Activated T-helper 17 cell treated with anti-CD3 and anti-CD28 coated beads, Interleukin-2, amount 50 U/mL, for 72 hours (primary cell): ENCODE data around the gene CNOT1. TPM values are rescaled to one million over a fixed set of nuclear protein-coding genes. Genes with fewer than 3 reads are reported as not detected.
"Not testable (repeated sequence)": the region's sequence is repeated elsewhere in the genome, so short reads cannot be mapped to it uniquely, and the experiment has no call there.

Experiments used
- ATAC-seq: fragments of 150-1000 bp; cut with Tn5 transposase; replicated peaks from 2 replicates; pipeline ENCODE4 v1.10.0; 2021; ENCODE audit warnings: mild to moderate bottlenecking, moderate library complexity
- H3K27ac Mint-ChIP-seq: one replicate; pipeline ENCODE4 v1.8.0; 2022; ENCODE audit warnings: mixed read lengths
- H3K27me3 Mint-ChIP-seq: one replicate; pipeline ENCODE4 v1.8.0; 2022; ENCODE audit warnings: mixed read lengths
- H3K36me3 Mint-ChIP-seq: one replicate; pipeline ENCODE4 v1.8.0; 2022; ENCODE audit warnings: low read depth, mild to moderate bottlenecking, mixed read lengths
- H3K4me1 Mint-ChIP-seq: one replicate; pipeline ENCODE4 v1.8.0; 2022; ENCODE audit warnings: mixed read lengths
- H3K4me3 Mint-ChIP-seq: one replicate; pipeline ENCODE4 v1.8.0; 2022; ENCODE audit warnings: mild to moderate bottlenecking, mixed read lengths
- H3K9me3 Mint-ChIP-seq: one replicate; pipeline ENCODE4 v1.8.0; 2022; ENCODE audit warnings: mixed read lengths
- total RNA-seq, 2 donors: library from RNA; stranded (reverse); gene quantifications; one replicate each; pipeline ENCODE4 v1.2.3, GENCODE V29; 2022

CNOT1 gene
- total RNA-seq, 2 donors from 2014 or later = 258 to 299 TPM

GRCh38 chr16:58579587-58579986 is 50.0 kb downstream of the CNOT1 start:
- Mint-ChIP-seq H3K4me3 (no peak overlapping the region), H3K27ac (no peak overlapping the region), H3K4me1 (no peaks in the 10 kb centered on the region), H3K36me3 (peaks cover 98% of the 10 kb centered on the region), H3K9me3 (no peaks in the 10 kb centered on the region), H3K27me3 (no peaks in the 10 kb centered on the region)
- ATAC-seq = no peak

DNA sequence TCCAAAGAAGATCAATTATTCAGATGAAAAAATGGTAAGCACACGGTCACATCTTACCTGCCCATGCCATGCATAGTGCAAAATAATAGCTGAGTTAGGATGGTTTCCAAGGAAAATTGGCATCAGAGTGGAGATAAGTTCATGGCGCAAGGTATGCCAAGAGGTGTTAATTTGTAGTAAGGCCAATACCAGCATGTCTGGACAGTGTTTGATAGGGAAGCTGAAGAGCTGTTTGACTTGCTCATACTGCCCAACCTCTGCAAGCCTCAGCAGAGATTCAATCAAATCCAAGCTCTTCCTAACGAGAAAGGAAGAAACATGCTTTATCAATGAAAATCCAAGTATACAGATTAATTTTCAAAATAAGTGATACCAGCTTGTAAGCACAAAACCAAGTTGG is 51.0 kb downstream of the CNOT1 start:
- Mint-ChIP-seq H3K27ac (no peak overlapping the region), H3K27me3 (no peaks in the 10 kb centered on the region), H3K4me1 (no peaks in the 10 kb centered on the region), H3K9me3 (no peaks in the 10 kb centered on the region), H3K36me3 (peaks cover 98% of the 10 kb centered on the region), H3K4me3 (no peak overlapping the region)
- no peak for ATAC-seq

GRCh38 chr16:58577141-58577540 is 52.5 kb downstream of the CNOT1 start:
- ATAC-seq = no peak
- Mint-ChIP-seq H3K27ac (peak overlapping the region; percentile 48), H3K27me3 (no peaks in the 10 kb centered on the region), H3K4me1 (no peaks in the 10 kb centered on the region), H3K36me3 (peaks cover 98% of the 10 kb centered on the region), H3K9me3 (no peaks in the 10 kb centered on the region), H3K4me3 (no peak overlapping the region)

- ATAC-seq = no peak
- H3K9me3 Mint-ChIP-seq = no peaks in the 10 kb centered on the region
- H3K36me3 Mint-ChIP-seq = peaks cover 100% of the 10 kb centered on the region
- no peaks in the 10 kb centered on the region for H3K27me3 Mint-ChIP-seq
- no peak overlapping the region for H3K4me3 Mint-ChIP-seq
- H3K4me1 Mint-ChIP-seq = peaks cover 3% of the 10 kb centered on the region
- no peak overlapping the region for H3K27ac Mint-ChIP-seq
These were observed 54.7 kb downstream of the CNOT1 start for GRCh38 chr16:58574895-58575294.

DNA sequence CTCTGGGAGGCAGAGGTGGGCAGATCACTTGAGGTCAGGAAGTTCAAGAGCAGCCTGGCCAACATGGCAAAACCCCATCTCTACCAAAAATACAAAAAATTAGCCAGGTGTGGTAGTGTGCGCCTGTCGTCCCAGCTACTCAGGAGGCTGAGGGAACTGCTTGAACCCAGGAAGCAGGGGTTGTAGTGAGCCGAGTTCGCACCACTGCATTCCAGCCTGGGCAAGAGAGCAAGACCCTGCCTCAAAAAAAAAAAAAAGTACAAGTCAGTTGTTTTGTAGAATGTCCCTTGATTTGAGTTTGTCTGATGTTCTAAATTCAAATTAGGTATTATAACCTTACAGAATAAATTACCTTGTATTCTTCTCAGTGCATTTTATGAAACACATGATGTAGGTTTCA is 63.9 kb downstream of the CNOT1 start:
- peaks cover 98% of the 10 kb centered on the region for H3K36me3 Mint-ChIP-seq
- H3K27ac Mint-ChIP-seq, H3K27me3 Mint-ChIP-seq, ATAC-seq, H3K4me3 Mint-ChIP-seq, H3K9me3 Mint-ChIP-seq, H3K4me1 Mint-ChIP-seq: not testable (repeated sequence)

GRCh38 chr16:58563775-58564174 is 65.9 kb downstream of the CNOT1 start:
- H3K4me1 Mint-ChIP-seq = no peaks in the 10 kb centered on the region
- peaks cover 98% of the 10 kb centered on the region for H3K36me3 Mint-ChIP-seq
- no peaks in the 10 kb centered on the region for H3K9me3 Mint-ChIP-seq
- ATAC-seq = no peak
- no peak overlapping the region for H3K27ac Mint-ChIP-seq
- H3K27me3 Mint-ChIP-seq = no peaks in the 10 kb centered on the region
- H3K4me3 Mint-ChIP-seq = no peak overlapping the region

DNA sequence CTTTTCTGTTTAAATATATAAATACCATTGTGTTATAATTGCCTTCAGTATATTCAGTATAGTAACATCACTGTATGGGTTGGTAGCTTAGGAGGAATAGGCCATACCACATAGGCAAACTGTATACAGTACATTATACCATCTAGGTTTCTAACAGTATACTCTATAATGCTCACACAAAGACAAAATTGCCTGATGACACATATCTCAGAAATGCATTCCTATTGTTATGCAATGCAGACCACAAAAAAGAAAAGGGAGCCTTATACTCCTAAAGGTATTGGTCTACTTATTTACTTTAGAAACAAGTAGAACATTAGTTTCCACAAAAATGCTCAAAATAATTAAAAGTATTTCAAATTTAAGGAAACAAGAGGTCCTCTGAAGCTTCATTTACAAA is 66.4 kb downstream of the CNOT1 start:
- H3K27me3 Mint-ChIP-seq = no peaks in the 10 kb centered on the region
- H3K4me3 Mint-ChIP-seq = no peak overlapping the region
- H3K27ac Mint-ChIP-seq = no peak overlapping the region
- H3K4me1 Mint-ChIP-seq = no peaks in the 10 kb centered on the region
- peaks cover 98% of the 10 kb centered on the region for H3K36me3 Mint-ChIP-seq
- ATAC-seq = no peak
- H3K9me3 Mint-ChIP-seq = no peaks in the 10 kb centered on the region

DNA sequence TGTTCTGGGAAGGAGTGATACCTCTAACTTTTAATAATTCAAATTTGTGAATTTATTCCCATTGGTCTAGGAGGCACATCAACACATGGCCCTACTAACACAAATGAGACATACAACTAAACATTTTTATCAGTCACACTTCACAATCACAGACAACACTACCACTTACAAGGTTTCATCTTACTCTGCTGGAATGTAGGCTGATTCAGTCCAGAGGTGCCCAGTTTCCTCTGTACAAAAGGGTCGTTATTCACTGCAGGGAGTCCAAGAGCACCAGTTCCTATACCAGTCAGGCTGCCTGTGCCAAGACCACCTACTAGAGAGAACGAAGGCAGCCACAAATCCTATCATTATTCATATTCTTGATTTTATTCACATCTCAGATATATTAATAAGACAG is 72.9 kb downstream of the CNOT1 start:
- H3K36me3 Mint-ChIP-seq = peaks cover 100% of the 10 kb centered on the region
- H3K27ac Mint-ChIP-seq = no peak overlapping the region
- no peaks in the 10 kb centered on the region for H3K4me1 Mint-ChIP-seq
- no peak overlapping the region for H3K4me3 Mint-ChIP-seq
- ATAC-seq = no peak
- no peaks in the 10 kb centered on the region for H3K9me3 Mint-ChIP-seq
- H3K27me3 Mint-ChIP-seq = no peaks in the 10 kb centered on the region

GRCh38 chr16:58551496-58551895 is 78.1 kb downstream of the CNOT1 start:
- no peak overlapping the region for H3K4me3 Mint-ChIP-seq
- no peak overlapping the region for H3K27ac Mint-ChIP-seq
- peaks cover 100% of the 10 kb centered on the region for H3K36me3 Mint-ChIP-seq
- H3K9me3 Mint-ChIP-seq = no peaks in the 10 kb centered on the region
- H3K4me1 Mint-ChIP-seq = no peaks in the 10 kb centered on the region
- no peak for ATAC-seq
- no peaks in the 10 kb centered on the region for H3K27me3 Mint-ChIP-seq

DNA sequence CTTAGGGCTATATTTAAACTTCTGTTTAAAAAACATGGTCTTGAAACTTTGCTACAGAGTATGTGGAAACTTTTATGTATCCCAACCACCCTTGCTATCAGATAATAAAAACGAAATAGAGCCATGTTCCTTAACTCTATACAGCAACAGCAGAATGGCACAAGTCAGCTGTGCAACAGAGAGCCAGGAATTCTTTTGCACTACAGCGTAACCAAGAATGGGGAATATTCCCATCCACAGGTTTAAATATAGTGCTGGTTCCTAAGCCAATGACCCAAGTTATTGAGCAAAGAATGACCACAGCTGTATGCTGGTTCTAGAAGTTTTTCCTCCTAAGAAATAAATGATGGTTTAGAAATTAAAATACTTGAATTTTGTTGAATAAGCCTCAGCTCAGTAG is 81.2 kb downstream of the CNOT1 start:
- Mint-ChIP-seq H3K36me3 (peaks cover 100% of the 10 kb centered on the region), H3K27ac (no peak overlapping the region), H3K4me3 (no peak overlapping the region), H3K4me1 (no peaks in the 10 kb centered on the region), H3K27me3 (no peaks in the 10 kb centered on the region), H3K9me3 (no peaks in the 10 kb centered on the region)
- ATAC-seq = no peak

DNA sequence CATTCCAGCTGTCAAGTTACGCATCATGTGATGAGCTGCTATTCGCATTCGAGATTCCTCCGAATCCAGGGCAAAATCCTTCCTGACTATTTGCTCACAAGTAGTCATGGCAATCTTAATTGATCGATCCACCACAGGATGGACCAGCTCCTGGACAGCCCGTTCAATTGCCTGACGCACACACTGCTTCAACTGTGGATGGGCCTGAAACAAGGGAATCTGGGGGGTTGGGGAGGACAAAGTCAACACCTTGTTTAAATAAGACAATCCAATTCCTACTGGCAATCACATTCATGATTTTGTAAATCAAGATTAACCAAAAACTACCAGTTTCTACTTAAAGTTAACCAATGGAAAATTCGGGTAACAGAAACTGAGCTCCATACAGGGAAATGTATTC is 85.9 kb downstream of the CNOT1 start:
- peaks cover 100% of the 10 kb centered on the region for H3K36me3 Mint-ChIP-seq
- no peaks in the 10 kb centered on the region for H3K27me3 Mint-ChIP-seq
- no peak overlapping the region for H3K4me3 Mint-ChIP-seq
- no peaks in the 10 kb centered on the region for H3K9me3 Mint-ChIP-seq
- no peak overlapping the region for H3K27ac Mint-ChIP-seq
- no peak for ATAC-seq
- H3K4me1 Mint-ChIP-seq = no peaks in the 10 kb centered on the region

GRCh38 chr16:58542291-58542690 is 87.3 kb downstream of the CNOT1 start:
- Mint-ChIP-seq H3K4me3 (no peak overlapping the region), H3K9me3 (no peaks in the 10 kb centered on the region), H3K36me3 (peaks cover 100% of the 10 kb centered on the region), H3K4me1 (no peaks in the 10 kb centered on the region), H3K27me3 (no peaks in the 10 kb centered on the region), H3K27ac (no peak overlapping the region)
- no peak for ATAC-seq

DNA sequence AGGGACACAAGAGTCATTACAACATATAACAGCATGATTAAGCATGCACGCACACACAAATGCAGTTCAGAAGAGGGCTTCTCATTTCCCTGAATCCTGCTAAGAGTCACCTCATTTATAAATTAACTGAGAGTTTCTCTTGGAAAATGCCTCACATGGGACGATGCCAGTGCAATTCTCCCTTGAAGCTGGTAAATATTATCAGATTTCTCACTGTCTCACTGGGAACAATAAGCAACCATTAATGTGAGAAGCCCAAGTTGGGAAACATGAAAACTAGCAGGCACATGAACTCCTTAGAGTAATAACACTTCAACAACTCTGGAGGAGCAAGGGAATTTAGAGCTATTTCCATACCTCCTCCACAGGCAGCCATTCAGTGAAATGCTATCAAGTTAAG is 87.9 kb downstream of the CNOT1 start:
- Mint-ChIP-seq H3K9me3 (no peaks in the 10 kb centered on the region), H3K27ac (no peak overlapping the region), H3K27me3 (no peaks in the 10 kb centered on the region), H3K4me3 (no peak overlapping the region), H3K4me1 (no peaks in the 10 kb centered on the region), H3K36me3 (peaks cover 100% of the 10 kb centered on the region)
- no peak for ATAC-seq

DNA sequence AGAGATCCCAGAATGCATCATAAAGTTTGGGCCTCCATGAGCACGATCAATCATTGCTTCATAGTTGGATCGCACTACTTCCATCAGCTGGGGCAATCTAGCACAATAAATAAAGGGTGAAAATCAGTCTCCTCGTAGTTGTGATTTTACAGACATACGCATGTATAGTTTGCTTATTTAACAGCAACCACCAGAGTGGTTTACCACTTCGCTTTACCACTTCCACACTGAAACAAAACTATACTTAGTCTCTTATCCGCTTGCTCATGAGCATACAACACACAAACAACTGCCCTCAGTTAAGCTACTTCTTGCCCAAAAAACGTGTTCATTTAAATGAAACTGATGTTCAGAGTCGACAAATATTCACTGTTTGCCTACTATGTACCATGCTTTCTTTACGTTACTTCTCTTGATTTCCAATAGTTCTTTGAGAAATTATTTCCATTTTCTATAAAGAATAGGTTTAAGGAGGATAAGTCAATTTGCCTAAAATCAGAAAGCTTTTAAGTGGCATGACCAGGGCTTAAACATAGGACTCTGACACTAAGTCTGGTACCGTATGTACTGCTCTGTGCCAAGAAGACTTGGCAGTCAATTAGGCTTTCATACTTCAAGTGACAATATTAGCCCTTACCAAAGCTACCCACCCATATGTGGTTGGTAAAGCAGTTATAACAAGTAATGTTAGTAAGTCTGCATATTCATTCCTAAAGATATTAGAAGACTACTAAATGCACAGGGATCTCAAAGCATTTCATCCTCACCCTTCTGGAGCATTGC is 92.3 kb downstream of the CNOT1 start:
- Mint-ChIP-seq H3K9me3 (no peaks in the 10 kb centered on the region), H3K4me3 (no peak overlapping the region), H3K27me3 (no peaks in the 10 kb centered on the region), H3K27ac (peak overlapping the region; percentile 9), H3K36me3 (peaks cover 100% of the 10 kb centered on the region), H3K4me1 (no peaks in the 10 kb centered on the region)
- peak; percentile 35 for ATAC-seq

- H3K36me3 Mint-ChIP-seq = peaks cover 100% of the 10 kb centered on the region
- no peak overlapping the region for H3K4me3 Mint-ChIP-seq
These were observed 93.3 kb downstream of the CNOT1 start for GRCh38 chr16:58536278-58536677.

DNA sequence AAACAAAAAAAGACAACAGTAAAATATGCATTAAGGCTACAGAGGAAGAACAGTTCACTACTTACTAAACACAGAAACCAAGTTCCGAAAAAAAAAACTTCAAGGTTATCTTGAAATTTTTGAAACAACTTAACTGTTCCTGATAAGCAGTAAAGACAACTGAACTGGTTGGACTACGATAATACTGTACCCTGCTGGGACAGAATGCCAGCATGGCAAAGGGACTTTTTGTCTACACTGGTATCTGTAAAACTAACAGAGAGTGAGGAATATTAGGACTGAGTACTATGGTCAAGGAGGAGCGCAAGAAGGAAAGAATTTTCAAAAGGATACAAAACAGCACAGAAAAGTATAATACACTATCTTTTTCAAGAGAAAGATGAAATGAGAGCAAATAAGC is 94.5 kb downstream of the CNOT1 start:
- Mint-ChIP-seq H3K9me3 (no peaks in the 10 kb centered on the region), H3K4me3 (no peak overlapping the region), H3K27ac (peak overlapping the region; percentile 23), H3K4me1 (no peaks in the 10 kb centered on the region), H3K27me3 (no peaks in the 10 kb centered on the region), H3K36me3 (peaks cover 100% of the 10 kb centered on the region)
- no peak for ATAC-seq

More at GRCh38 chr16:58536278-58536677, 93.3 kb downstream of the CNOT1 start:
- no peak for ATAC-seq
- no peaks in the 10 kb centered on the region for H3K27me3 Mint-ChIP-seq
- H3K9me3 Mint-ChIP-seq = no peaks in the 10 kb centered on the region
- no peaks in the 10 kb centered on the region for H3K4me1 Mint-ChIP-seq
- H3K27ac Mint-ChIP-seq = no peak overlapping the region
